ENCODE results near the gene KRT16.
"Not testable (repeated sequence)": the region's sequence is repeated elsewhere in the genome, so short reads cannot be mapped to it uniquely, and the experiment has no call there.

Gene KRT16

DNA sequence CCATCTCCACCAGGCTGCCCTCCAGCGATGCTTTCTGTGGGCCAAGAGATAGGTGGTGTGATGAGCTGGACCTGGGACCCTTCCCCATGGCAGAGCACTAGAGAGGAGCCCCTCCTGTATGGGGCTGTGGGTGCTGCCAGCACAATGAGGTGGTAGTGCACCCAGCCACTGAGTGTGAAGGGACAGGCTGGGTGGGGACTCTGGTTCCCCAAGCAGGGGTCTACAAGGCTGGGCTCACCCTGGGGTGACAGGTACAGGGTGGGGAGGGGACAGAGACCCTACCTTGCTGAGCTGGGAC lies 15.5 kb upstream of the KRT16 start:
- DNase-seq (ENCODE audit: low read depth), result not testable (repeated sequence)

DNA sequence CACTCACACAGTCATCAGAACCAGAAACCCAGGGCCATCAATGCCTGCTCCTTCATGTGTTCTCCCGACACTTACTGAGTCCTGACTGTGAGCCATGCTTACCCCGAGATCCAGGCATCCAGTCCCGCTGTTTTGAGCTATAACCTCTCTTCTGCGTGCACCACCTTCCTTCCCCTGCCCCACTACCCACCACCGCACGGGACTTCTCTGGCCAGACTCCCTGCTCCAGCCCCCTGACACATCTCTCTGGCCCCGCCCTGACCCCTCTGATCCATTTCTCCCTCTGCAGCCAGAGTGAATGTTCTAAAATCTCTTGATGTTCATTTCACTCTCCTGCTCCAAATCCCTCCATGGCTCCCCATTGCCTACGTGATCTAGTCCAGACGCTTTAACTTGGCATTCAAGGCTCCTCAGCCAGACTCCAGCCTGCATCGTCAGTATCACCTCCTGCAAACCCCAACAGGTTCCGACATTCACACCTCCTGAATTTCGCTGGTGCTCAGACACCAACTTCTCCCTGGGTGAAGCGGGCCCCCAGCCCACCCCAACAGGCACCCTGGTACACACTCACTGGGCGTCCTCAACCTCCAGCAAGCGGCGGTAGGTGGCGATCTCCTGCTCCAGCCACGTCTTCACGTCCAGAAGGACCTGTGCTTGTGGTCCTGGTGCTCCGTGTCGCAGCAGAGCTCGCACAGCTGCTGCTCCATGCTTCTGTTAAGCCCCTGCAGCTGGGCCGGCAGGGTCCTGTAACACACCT lies 14.9 kb upstream of the KRT16 start:
- no peak for DNase-seq (ENCODE audit: low read depth)

DNA sequence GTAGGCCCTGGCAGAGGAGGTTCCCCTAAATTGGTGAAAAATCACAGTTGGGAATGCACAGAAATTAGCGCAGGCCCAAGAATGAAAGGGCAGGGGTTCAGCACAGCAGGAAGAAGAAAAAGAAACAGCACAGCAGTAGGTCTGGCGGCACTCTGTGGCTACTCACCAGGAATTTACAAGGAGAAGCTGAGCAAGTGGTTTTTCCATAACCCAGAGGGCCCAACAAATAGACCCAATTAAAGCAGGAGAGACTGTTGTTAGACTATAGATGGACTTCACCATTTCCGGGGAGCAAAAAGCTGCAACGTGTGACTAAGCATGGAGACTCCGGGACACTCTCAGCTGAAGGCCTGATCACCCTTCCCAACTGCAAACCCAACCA lies 14.3 kb upstream of the KRT16 start:
- DNase-seq (ENCODE audit: low read depth), result not testable (repeated sequence)

DNA sequence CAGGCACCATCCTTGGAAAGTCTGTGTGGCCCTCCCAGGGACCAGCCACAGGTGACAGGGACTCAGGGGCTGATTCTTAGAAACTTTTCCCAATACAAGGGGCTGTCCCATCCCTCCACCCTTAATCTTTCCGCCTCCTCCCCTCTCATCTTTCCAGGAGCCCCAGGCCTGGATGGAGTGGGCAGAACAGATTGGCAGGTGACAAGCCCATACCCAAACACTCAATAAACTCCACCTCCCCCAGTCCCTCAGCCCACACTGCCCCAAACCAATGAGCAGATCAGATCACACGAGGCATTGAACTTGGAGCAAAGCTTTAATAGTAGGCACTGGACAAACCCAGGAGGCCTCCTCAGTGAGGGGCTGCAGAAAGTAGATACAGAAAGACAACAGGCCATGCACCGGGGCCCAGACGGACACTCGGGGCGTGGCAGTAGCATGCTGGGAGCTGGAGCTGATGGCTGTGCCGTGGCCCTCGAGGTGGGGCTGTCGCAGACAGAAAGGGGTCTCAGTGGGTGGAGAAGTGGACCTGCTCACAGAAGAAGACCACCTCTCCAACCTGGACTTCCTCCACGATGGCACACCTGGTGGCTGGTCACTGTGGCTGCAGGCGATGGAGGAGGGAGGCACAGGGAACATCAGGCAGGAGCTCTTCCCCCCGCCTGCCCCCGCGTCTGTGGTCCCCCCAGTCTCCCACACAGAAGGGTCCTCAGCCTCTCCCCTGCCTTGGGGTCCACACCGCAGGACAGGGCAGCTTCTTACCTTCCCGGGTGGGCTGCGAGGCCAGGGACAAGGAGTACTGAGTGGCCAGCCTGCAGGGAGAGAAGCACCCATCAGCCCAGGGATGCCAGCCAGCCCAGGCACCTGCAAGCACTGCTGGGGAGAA lies 13.7 kb upstream of the KRT16 start:
- not testable (repeated sequence) for DNase-seq (ENCODE audit: low read depth)

DNA sequence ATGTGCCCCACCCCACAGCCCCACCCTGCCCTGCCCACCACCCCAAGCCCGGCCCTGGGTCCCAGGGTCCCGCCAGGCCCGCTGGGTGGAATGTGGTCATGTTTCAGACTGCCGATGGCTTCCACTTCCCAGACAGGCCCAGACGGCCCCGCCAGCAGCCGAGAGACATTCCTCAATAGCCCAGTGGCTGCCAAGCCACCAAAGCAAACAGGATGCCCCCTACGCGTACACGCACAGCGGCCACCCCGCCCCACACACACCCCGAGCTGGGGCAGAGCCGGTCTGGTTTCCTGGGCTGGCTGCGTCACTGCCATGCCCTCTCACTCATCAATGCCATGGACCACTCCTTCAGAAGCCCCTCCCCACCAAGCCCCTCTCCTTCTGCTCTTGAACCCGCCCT lies 13.0 kb upstream of the KRT16 start:
- DNase-seq (ENCODE audit: low read depth), result no peak

DNA sequence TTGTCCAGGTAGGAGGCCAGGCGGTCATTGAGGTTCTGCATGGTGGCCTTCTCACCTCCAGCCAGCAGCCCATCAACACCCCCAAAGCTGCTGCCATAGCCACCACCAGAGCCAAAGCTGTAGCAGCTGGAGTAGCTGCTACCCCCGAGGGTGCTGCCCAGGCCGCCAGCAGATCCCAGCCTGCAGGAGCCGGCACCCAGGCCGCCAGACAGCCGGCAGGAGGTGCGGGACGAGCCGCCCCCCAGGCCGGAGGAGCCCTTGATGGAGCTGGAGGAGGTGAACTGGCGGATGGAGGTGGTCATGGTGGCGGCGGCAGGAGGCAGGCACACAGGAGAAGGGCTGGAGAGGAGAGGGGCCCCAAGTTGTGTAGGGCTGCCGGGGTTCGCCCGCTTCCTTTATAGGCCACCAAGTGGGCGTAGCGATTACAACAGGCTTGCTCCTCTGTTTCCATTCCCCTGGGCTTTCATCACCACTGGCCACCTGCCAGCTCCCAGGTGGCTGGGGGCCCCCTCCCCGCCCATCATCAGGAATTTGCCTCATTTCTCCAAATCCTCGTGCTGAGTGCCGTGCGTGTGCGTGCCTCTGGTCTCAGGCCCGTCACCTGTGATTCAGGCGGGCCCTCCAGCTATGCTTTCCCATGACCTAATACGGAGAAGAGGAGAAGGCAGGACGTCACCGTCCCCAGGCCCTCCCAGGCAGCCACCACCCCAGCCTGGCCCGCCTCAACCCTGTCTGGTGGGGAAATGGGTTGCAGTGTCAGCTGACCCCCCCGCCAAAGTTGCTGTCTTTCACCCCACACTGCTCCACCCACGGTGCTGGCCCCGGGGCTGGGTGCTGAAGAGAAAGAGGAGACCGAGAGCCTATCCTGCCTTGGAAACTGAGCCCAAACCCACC lies 11.9 kb upstream of the KRT16 start, which contains the start of gene KRT17:
KRT17 (minus strand) TSS at position 368 of the 894 bp plus-strand sequence; CDS start at position 302, 66 bp downstream.
- DNase-seq (ENCODE audit: low read depth), result no peak

DNA sequence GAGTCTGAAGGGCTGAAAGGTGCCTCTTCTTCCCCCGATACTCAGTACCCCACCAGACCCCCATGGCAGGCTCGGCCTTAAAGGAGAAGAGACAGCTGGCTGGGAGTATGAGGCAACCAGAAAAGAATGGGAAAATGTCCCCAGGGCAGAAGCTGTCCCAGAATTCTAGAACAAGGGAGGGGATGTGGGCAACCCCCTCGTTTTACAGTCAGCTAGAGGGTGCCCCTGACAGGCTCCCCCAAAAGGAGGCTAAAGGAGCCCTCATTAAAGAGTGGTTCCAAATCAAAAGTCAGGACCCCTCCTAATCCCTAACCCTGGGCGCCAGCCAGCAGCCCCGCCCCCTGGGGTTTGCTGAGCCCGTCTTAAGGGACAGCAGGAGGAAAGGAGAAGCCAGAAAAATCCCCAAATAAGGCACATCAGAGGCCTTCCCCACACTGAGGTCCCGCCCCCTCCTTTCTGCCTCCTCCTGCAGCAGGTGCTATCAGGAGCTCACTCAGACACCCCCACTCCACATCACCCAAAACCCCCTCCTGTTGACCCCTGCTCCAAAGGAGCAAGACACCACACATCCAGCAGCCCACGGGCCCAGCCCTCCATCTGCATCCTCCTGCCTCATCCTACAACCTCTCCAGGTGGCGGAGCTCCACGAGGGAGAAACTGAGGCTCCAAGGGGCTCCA lies 10.8 kb upstream of the KRT16 start:
- DNase-seq (ENCODE audit: low read depth), result not testable (repeated sequence)

DNA sequence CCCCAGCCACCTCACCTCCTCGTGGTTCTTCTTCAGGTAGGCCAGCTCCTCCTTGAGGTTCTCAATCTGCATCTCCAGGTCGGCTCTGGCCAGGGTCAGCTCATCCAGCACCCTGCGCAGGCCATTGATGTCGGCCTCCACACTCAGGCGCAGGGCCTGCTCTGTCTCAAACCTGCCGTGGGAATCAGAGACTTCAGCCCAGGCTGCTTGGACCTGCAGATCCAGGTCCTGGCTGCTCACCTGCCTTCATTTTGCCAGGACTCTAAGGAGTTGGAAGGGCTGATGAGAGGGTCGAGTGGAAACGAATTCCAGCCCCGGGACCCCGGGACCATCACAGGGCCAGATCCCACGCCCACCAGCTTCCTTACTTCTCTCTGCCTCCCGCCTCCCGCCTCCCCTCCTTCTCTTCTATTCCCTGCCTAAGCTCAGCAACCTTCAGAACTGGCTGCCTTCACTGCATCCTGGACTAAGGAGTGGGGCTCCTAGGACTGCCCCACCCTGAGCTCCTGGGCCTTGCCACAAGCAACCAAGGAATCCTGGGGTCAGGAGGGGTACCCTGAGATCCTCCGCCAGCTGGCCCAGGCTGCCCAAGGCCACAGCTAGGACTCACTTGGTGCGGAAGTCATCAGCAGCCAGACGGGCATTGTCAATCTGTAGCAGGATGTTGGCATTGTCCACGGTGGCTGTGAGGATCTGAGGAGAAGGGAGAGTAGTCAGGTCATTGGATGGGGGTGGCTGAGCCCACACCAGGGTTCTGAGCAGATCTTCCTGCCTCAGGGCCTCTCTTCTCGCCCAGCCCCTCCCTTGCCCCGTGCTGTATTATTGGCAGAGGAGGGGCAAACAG lies 10.0 kb upstream of the KRT16 start:
- not testable (repeated sequence) for DNase-seq (ENCODE audit: low read depth)

DNA sequence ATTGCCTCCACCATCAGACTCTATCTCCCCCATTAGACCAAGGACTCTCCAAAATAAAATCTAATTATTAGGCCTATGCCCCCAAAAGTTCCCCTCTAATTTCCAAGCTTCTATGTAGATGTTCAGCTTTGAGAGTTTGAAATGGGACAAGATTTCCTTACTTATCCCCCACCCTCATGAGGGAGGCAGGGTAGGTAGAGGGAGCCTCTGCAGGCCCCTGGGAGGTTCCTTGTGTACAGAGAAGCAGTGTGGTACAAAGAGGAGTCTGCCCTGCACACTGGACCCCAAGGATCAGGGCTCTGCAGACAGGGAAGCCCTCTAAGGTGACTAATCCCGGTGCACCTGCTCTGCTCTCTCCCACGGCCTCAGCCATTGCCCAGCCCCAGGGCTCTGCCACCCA lies 9.3 kb upstream of the KRT16 start:
- no peak for DNase-seq (ENCODE audit: low read depth)

DNA sequence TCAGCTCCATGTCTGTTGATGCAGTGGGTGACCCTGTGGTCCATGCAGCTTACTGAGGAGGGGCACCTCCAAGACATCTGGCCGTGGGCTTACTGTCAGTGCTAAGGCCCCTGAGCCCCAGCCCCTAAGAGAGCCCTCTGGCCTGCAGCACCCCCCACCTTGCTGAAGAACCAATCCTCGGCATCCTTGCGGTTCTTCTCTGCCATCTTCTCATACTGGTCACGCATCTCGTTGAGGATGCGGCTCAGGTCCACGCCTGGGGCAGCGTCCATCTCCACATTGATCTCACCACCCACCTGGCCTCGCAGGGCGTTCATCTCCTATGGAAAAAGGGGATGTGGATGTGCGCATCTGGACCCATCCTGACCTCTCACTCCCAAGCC lies 8.9 kb upstream of the KRT16 start:
- not testable (repeated sequence) for DNase-seq (ENCODE audit: low read depth)

DNA sequence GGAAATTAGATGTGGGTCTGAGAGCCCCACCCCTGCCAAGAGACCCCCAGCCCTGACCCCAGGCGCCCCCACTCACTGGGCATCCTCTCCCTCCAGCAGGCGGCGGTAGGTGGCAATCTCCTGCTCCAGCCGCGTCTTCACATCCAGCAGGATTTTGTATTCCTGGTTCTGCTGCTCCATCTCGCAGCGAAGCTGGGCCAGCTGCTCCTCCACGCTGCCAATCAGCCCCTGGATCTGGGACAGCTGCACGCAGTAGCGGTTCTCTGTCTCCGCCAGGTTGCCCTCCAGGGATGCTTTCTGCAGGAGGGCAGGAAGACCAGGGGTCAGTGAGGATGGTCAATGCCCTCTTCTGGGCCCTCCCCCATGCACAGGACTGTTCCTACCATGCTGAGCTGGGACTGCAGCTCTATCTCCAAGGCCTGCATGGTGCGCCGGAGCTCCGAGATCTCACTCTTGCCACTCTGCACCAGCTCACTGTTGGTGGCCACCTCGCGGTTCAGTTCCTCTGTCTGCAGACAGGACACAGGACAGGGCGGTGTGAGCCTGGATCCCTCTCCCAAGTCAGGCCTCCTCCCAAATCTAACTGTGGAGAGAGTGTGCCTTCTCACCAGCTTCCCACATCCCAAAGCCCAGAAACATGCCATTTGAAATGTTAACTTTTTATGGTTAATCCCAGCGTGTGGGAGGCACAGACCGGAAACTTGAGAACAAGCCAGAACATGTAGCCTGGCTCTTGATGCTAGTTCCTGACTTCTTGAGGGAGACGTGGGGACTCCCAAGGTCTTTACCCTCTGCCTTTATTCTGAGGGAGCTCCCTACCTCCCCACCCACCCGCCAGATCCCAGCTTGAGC lies 8.2 kb upstream of the KRT16 start:
- DNase-seq (ENCODE audit: low read depth), result no peak

DNA sequence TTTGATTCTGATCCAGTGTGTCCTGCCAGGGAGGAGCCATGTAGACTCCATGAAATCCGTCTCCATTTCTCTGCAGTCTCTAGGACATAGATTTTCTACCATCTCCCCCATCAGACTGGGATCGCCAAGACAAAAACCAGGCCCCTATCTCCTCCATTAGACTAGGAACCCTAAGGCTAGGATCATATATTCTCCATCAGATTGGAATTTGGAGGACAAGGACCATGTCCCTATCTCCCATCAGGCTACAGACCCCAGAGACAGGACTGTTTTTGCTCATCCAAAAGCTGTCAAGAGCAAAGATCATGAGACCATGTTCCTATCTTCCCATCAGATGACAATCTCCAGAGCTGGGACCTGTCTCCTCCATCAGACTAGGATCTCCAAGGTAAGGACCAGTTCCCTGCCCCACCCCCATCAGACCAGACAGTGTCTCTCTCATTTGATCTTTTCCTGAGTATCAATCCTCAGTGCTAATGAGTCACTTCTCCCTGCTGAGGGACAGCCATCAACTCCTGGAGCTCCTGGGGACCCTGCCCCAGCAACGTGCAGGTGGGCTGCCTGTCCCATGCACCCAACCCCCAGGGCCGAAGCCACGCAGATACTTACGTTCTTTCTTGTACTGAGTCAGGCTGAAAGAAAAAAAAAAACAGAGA lies 7.5 kb upstream of the KRT16 start:
- not testable (repeated sequence) for DNase-seq (ENCODE audit: low read depth)

DNA sequence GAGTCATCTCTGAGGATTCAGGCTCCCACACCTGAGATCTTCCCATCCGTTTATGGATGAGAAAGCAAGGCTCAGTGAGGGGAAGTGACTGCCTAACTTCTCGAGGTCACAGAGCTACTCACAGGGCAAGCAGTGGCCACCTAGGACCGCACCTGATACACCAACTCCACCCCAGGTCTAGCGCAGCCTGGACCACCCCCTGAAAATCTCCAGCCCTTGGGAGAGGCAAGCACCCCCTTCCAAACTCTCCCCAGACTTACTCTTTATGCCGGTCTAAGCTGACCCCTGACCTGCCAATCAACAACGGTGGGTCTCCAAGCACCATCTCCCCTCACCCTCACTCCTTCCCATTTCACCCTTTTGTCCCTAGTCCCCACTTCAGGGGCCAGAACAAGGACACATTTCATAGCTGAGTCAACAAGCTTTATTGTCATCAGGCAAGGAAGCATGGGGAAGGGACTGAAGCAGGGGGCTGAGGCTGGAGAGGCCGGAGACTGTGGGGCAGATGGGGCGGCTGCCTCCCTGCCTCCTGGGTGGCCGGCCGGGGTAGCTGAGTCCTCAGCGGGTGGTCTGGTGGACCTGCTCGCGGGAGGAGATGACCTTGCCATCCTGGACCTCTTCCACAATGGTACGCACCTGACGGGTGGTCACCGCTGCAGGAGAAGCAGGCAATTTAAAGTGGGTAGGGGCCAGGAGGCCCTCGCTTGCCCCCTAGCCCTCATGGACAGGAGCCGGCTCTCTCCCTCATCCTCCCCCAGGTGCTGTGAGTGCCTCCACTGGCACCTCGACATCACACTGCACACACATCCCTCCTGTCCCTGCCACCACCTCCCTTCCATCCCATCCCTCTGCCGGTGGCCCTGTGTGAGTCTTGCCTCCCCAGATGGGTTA lies 6.7 kb upstream of the KRT16 start:
- DNase-seq (ENCODE audit: low read depth), result no peak

DNA sequence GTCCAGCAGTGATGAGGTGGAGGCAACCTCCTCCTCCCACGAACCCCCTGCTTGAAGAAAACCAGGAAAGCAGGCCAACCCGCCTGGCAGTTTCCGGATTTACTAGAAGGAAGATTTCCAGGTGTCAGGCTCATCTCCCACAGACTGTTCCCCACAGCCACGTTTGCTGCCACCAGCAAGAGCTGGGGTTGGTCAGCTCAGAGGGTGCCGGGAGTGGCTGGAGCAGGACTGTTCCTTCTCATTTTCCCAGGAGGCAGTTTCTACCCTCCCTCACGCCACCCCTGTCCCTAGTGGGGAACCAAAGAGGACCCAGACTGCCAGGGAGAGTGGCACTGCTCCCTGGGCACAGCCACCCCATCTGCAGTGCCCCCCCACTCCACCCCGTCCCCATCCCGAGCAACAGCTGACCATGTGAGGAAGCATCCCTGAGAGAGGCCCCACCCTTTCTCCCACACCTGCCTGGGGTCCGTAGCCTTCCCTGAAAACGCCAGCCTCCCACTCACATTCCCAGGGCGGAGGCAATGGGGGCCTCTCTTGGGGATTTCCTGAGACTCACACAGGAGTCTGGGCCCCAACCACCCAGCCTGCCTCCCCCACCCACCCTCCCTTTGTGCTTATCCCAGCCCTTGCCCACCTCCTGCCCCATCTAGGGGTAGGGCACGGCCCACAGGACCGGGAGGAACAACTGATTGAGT lies 5.9 kb upstream of the KRT16 start:
- DNase-seq (ENCODE audit: low read depth), result no peak

DNA sequence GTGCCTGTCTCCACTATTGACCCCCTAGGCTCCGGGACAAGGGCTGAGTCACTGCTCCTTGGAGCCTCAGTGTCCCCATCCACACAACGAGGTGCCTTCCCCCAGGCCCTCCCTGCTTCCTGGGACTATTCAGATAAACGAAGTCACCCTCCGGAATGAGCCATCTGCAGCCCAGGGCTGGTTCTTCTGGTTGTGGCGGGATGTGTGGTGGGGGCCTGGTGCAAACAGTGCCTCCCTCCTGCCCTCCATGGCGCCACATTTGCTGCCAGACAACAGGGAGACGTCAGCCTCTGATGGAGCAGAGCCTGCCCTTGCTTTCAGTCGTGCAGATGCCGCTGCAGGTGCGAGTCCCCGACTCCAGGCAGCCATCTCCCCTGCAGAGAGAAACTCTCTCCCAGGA lies 5.1 kb upstream of the KRT16 start:
- DNase-seq (ENCODE audit: low read depth), result no peak

DNA sequence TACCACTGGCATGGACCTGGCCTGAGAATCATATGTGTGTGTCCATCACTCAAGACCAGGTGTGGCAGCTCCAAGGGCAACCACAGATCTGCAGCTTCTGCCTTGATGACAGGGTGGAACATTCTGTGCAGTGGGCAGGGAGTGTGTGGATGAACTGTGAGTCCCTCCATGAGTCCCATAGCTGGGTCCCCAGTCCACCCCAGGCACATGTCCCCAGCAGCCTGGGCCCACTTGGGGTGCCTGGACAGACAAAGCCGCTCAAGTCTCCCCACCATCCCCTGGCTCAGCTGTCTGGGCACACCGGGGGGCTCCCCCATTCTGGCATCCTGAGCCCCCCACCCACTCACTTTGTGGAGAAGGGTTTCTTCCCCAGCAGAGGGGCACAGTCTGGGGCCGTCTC lies 4.6 kb upstream of the KRT16 start:
- no peak for DNase-seq (ENCODE audit: low read depth)

DNA sequence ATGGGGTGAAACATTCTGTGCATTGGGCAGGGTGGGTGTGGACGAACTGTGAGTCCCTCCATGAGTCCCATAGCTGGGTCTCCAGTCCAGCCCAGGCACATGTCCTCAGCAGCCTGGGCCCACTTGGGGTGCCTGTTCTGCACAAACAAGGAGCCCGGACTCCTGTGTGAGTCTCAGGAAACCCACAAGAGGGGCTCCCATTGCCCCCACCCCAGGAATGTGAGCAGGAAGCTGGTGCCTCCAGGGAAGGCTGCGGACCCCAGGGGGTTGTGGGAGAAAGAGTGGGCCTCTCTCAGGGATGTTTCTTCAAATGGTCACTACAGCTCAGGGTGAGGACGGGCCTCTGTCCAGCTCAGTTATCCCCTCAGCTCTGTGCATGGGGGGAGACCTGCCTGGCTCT lies 3.9 kb upstream of the KRT16 start:
- DNase-seq (ENCODE audit: low read depth), result not testable (repeated sequence)

DNA sequence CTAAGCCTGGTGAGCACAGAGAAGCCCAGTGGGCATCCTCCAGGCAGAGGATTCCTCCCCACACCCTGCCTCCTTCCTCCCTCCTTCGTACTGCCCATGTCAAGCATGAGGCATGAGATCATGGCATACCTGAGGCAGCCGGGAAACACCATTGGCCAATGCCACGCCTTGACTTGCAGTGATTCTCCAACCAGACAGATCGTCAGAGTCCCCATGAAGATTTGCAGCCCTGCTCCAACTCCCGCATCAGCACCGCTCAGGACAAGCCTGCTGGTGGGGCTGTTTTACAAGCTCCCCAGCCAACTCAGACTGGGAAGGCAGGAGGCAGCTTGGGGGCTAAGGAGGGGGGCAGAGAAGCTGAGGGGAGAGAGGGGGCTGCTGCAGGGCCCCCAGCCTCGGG lies 2.9 kb upstream of the KRT16 start:
- no peak for DNase-seq (ENCODE audit: low read depth)

All from T follicular helper cell (primary cell).